CD1c-positive myeloid dendritic cell (primary cell): Measurements from ENCODE around the gene STK39.
"Not testable (repeated sequence)": the region's sequence is repeated elsewhere in the genome, so short reads cannot be mapped to it uniquely, and the experiment has no call there.

Source experiments
- DNase-seq: peaks from one replicate; pipeline ENCODE4 v3.0.0-alpha.2; 2016; ENCODE audit errors: extremely low spot score

Gene STK39

DNA sequence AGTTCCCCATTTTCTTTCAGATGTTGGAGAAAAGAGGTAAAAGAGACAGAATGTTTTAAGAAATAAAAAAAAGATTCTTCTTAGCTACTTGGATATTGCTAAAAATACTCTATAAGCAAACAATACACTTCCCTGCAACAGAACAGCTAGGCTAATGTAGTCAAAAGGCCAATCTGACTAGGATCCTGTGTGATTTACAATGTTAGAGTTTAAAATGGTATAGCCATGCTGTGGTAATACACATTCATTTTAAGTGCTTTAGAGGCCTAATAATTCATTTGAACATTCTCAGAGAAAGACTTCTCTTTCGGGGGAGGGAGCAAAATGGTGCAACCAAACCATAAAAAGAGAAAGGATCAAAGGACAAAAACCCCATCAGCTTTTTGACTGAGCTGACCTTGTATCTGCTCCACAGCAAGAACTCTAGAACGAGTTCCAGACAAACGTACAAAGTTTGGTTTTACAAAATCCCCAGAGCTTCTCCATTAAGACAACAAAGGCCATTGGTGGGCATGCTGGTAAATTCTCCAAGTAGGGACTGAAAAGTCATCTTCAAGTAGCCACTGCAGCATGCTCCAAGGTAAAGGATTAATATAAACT, 200.2 kb downstream of the STK39 start:
- no peak for DNase-seq

- no peak for DNase-seq
These were observed 202.8 kb downstream of the STK39 start for GRCh38 chr2:168044579-168044978.

- no peak for DNase-seq
These were observed 203.2 kb downstream of the STK39 start for GRCh38 chr2:168044176-168044575.

- not testable (repeated sequence) for DNase-seq
These were observed 205.1 kb downstream of the STK39 start for GRCh38 chr2:168042127-168042824.

- DNase-seq, result no peak
These were observed 207.5 kb downstream of the STK39 start for GRCh38 chr2:168039881-168040280.

DNA sequence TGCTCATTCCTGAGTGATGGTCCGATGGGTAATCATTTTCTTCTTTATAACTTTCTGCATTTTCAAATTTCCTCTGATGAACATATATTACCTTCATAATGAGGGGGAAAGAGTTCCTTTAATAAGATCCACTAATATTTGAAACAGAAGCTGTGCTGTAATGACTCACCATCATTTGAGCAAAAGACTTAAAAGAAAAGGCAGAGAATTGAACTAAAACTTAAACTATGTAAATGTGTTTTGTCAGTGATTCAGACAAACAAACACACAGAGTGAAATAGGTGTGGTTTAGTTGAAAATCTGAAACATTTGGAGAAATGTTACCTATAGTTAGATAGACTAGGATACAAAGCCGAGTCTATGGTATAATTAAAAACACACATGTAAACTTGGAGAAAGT, 209.6 kb downstream of the STK39 start:
- DNase-seq, result no peak

GRCh38 chr2:168035458-168035857, 211.9 kb downstream of the STK39 start:
- no peak for DNase-seq

DNA sequence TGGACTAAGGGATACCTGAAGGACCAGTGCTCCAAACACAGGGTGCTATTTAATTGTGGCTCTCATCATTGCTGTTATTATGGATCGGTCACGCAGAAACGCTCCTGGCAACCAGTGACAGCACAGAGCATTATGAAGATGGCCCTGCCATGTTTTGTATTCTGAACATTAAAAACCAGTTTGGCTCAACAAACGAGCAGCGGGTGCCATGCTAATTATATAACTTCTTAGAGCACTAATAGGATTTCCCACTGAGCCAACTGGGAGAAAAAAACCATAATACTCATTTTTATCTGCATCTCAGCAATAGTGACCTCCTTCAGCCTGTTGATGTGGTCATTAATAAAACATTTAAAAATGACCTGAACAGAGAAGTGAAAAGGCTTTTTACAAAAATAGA, 212.8 kb downstream of the STK39 start:
- no peak for DNase-seq

GRCh38 chr2:168033966-168034365, 213.4 kb downstream of the STK39 start:
- DNase-seq, result no peak

- DNase-seq, result no peak
These were observed 215.3 kb downstream of the STK39 start for GRCh38 chr2:168032091-168032490.

DNA sequence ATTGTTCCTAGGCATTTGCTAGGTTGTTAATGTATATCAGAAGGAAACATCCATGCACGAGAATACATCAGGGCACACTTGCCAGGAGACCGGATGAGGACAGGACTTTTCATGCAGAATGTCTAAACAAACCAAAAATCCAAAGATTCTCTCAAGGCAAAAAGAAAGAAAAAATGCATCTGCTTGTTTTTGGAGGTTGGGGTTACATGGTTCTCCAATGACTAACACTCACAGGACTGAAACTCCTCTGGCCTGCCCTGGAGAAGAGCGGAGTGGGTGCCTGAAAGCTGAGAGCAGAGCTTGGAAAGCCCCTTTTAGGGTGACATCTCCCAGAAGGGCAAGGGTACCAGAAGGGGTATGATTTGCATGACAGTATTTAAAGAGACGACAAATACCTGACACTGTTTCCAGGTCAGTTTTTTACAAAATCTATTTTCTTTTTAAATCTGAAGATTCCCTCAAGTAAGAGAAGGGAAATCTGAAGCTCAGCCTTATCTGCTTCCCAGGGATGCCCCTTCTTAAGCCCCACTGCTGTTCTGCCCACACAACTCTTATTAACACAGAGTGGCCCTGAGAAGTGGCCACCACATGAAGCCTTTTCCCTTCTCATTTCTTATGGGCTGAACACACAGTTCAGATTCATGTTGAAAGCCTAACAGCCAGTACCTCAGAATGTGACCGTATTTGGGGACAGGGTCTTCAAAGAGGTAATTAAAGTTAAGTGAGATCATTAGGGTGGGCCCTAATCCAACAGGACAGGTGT, 216.4 kb downstream of the STK39 start:
- no peak for DNase-seq

DNA sequence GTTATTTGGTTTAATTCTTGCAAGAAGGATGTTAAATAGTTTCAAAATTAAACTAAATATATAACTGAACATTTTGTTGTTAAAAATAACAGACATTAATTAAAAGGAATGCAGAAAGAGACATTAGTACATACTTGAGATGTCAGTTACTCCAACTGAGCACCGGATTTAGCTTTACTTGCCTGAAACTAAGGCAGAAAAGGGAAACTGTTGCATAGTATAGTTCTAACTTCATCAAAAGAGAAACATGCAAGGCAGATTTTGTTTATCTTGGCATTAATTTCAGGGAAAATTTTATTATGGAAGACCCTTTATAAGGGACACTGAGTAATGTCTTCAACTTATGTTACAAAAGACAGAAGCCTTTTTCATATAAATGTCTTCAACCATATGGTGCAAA, 218.3 kb downstream of the STK39 start:
- no peak for DNase-seq

DNA sequence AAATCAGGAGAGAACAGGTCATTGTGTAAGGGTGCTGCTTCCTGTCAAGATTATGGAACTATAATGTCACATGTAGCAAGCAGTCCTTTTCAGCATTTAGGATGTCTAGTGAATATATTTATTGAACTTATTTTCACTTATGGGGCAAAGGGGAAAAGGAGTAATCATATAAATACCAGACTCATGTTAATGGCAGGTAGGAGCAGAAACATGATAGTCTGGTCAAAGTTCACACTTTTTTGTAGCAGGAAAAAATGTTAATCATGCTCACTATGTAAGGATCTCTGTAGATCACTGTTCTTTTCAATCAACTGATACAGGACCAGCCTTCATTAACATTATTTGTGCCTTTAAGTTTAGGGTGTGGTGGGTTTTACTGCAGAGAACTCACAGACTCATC, 219.0 kb downstream of the STK39 start:
- DNase-seq, result no peak

GRCh38 chr2:168025487-168026202, 221.8 kb downstream of the STK39 start:
- DNase-seq, result no peak

GRCh38 chr2:168024459-168024858, 222.9 kb downstream of the STK39 start:
- DNase-seq, result no peak

DNA sequence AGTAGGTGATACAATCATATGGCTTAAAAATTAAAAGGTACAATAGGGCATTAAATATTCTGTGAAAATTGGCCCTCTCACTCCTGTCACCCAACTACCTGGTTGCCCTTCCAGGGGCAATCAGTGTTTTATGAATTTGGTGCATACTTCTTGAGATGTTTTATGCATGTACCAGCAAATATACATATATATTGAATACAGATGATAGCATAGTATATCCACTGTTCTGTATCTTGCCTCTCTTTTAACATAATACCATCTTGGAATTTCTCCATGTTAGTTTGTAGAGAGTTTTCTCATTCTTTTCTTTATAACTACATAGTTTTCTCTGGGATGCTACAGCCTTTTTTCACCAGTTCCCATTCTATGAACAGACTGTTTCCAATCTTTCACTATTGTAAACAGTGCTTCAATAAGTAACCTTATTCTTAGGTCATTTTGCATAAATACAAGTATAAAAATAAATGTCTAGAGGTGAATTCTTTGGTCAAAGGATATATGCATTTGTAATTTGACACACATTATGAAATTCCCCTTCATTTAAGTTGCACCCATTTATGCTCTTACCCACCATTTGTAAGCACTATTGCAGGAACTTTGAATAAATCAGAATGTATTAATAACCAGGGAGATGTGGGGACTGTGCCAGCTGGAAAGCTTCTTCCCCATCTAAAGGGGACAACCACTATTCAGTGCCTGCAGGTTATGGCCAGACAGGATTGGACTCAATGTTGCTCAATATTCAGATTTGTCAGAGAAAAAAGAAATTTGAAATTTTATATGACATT, 225.4 kb downstream of the STK39 start:
- DNase-seq, result no peak

DNA sequence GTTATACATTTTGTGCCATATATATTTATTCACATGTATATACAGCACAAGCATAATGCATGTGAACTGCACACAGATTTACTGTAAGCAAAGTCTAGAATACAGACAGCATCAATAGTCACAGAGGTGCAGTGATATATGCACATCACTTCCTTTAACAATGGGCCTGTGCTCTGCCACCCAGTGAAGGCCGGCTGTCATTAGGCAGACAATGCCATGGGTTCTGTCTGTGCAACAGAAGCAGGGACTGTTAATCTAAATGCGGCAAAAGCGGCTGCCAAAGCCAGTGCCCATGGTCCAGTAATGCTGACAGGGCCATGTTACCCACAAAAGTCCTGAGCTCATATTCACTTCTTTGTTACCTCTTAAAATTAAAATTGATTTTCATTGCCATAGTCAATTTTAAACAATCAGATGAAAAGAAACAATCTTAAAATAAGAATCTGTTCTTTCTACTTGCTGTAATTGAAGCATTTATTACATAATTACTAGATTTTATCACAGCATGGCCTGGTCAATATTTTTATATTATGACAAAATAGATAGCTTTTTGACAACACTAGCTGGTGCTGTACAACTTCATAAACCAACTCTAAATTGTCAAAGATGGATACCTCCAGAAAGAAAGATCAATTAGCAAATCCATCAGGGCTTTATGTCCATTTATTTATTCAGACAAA, 232.0 kb downstream of the STK39 start:
- DNase-seq, result no peak

DNA sequence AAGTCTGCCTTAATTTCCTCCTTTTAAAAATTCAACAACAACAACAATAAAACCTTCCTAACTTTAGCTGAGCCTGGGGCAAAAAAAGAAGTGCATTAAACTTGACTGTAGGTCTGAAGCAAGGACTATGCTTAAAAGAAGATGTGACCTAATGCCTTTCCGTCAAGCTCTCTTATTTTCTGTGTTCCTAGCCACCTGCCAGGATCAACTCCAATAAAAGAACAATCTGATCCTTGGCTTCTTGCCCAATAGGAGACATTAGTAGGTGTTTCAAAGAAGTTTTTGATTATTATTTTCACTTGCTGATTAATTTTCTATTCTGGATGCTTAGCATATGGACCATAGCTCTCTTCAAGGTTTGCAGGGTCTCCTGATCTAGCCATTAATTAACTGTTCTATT, 237.5 kb downstream of the STK39 start:
- DNase-seq, result no peak

GRCh38 chr2:168008646-168009195, 238.7 kb downstream of the STK39 start:
- no peak for DNase-seq

- DNase-seq, result no peak
These were observed 240.9 kb downstream of the STK39 start for GRCh38 chr2:168006498-168006897.

GRCh38 chr2:168005586-168005985, 241.8 kb downstream of the STK39 start:
- no peak for DNase-seq
